ENCODE measurements around the gene SLC6A8. TPM values are rescaled to one million over a fixed set of nuclear protein-coding genes. Genes with fewer than 3 reads are reported as not detected.

SLC6A8 gene
- total RNA-seq, 1 donor from 2014 or later, result 108 TPM

- H3K36me3 Mint-ChIP-seq (ENCODE audit: unreplicated experiment), result no peaks in the 10 kb centered on the region
- TF ChIP-seq, protein P1, sequence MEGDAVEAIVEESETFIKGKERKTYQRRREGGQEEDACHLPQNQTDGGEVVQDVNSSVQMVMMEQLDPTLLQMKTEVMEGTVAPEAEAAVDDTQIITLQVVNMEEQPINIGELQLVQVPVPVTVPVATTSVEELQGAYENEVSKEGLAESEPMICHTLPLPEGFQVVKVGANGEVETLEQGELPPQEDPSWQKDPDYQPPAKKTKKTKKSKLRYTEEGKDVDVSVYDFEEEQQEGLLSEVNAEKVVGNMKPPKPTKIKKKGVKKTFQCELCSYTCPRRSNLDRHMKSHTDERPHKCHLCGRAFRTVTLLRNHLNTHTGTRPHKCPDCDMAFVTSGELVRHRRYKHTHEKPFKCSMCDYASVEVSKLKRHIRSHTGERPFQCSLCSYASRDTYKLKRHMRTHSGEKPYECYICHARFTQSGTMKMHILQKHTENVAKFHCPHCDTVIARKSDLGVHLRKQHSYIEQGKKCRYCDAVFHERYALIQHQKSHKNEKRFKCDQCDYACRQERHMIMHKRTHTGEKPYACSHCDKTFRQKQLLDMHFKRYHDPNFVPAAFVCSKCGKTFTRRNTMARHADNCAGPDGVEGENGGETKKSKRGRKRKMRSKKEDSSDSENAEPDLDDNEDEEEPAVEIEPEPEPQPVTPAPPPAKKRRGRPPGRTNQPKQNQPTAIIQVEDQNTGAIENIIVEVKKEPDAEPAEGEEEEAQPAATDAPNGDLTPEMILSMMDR (IDR thresholded peaks at IDR 0.05; ENCODE audit: partially characterized antibody, unreplicated experiment), result no peak
- H3K9me3 Mint-ChIP-seq (ENCODE audit: unreplicated experiment), result no peaks in the 10 kb centered on the region
- H3K27me3 Mint-ChIP-seq (ENCODE audit: unreplicated experiment), result peaks cover 3% of the 10 kb centered on the region
- peaks cover 6% of the 10 kb centered on the region for H3K4me1 Mint-ChIP-seq (ENCODE audit: low read depth, unreplicated experiment)
- no peak overlapping the region for H3K4me3 Mint-ChIP-seq (ENCODE audit: unreplicated experiment)
- no peak for DNase-seq
- no peak overlapping the region for H3K27ac Mint-ChIP-seq (ENCODE audit: unreplicated experiment)
These were observed 47.6 kb upstream of the SLC6A8 start for GRCh38 chrX:153640045-153640686.

DNA sequence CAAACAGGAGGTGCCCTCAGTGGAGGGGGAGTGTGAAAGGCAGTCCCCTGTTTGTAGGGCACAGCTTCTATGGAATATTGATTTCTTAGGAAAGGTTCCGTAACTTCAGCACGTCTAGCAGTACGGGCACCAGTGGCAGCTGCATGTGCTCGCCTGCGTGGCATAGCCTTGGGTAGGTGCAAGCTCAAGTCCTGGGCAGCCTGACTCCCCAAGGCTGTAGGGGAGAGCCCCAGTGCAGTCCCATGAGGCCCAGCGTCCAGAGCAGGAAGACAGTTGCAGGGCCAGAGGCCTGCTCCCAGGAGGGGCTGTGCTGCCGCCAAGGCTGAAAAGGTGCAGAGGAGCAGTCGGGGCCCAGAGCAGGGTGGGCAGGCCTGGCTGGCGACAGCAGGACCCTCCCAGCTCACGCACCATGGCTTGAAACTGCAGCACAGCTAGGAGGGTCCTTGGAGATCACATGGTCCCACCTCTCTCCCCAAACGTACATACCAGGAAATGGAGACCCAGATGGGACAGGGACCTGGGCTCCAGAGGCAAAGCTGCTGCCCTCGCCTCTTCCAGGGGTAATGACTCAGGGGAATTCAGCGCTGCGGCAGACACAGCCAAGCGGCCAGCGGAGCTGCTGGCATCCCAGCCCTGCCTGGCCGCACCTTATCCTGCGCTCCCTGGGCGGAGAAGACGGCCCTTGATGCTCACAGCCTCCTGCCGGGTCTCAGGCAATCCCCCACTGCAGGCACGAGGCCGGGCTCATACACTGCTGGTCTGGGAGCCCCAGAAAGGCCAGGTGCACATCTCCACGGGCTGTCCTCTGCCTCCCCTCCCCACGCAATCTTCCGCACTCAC is 46.8 kb upstream of the SLC6A8 start:
- Mint-ChIP-seq H3K27ac (ENCODE audit: unreplicated experiment) (peak overlapping the region; percentile 59), H3K9me3 (ENCODE audit: unreplicated experiment) (no peaks in the 10 kb centered on the region), H3K4me1 (ENCODE audit: low read depth, unreplicated experiment) (peaks cover 6% of the 10 kb centered on the region), H3K27me3 (ENCODE audit: unreplicated experiment) (peaks cover 3% of the 10 kb centered on the region), H3K36me3 (ENCODE audit: unreplicated experiment) (no peaks in the 10 kb centered on the region), H3K4me3 (ENCODE audit: unreplicated experiment) (peak overlapping the region; percentile 65)
- TF ChIP-seq, protein P1 (IDR thresholded peaks at IDR 0.05; ENCODE audit: partially characterized antibody, unreplicated experiment), result no peak
- DNase-seq, result no peak

DNA sequence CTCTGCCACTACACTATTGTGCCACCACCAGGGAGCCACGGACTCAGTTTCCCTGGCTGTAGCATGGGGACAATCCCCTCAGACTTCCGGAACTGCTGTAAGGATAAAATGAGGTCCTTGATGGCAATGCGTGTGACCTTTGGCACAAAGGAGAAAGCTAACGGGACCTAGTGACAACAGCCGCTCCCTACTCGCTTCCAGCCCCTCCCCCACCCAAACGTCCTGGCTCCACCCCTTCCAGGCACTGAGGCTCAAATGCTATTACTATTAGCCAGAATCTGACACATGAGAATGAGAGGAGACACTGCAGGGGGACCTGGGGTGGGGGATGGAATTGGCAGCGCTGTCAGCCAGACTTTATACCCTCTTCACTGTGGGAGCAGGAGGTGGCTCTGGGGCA is 46.1 kb upstream of the SLC6A8 start:
- Mint-ChIP-seq H3K27ac (ENCODE audit: unreplicated experiment) (peak overlapping the region; percentile 59), H3K4me3 (ENCODE audit: unreplicated experiment) (peak overlapping the region; percentile 65), H3K9me3 (ENCODE audit: unreplicated experiment) (no peaks in the 10 kb centered on the region), H3K27me3 (ENCODE audit: unreplicated experiment) (peaks cover 3% of the 10 kb centered on the region), H3K4me1 (ENCODE audit: low read depth, unreplicated experiment) (peaks cover 6% of the 10 kb centered on the region), H3K36me3 (ENCODE audit: unreplicated experiment) (no peaks in the 10 kb centered on the region)
- TF ChIP-seq, protein P1 (IDR thresholded peaks at IDR 0.05; ENCODE audit: partially characterized antibody, unreplicated experiment), result no peak
- peak; percentile 36 for DNase-seq

- Mint-ChIP-seq H3K27me3 (ENCODE audit: unreplicated experiment) (peaks cover 3% of the 10 kb centered on the region), H3K36me3 (ENCODE audit: unreplicated experiment) (no peaks in the 10 kb centered on the region), H3K9me3 (ENCODE audit: unreplicated experiment) (no peaks in the 10 kb centered on the region), H3K4me1 (ENCODE audit: low read depth, unreplicated experiment) (peaks cover 6% of the 10 kb centered on the region), H3K4me3 (ENCODE audit: unreplicated experiment) (no peak overlapping the region), H3K27ac (ENCODE audit: unreplicated experiment) (no peak overlapping the region)
- TF ChIP-seq, protein P1 (IDR thresholded peaks at IDR 0.05; ENCODE audit: partially characterized antibody, unreplicated experiment), result no peak
- peak; percentile 43 for DNase-seq
These were observed 45.6 kb upstream of the SLC6A8 start for GRCh38 chrX:153642051-153642654.

All from glutamatergic neuron (in vitro differentiated cells).